ENCODE measurements around the gene PCBP3. TPM values are rescaled to one million over a fixed set of nuclear protein-coding genes. Genes with fewer than 3 reads are reported as not detected.
A peak's percentile ranks its signal among the peaks of the same experiment; 100 is the strongest.
"Not testable (repeated sequence)": the region's sequence is repeated elsewhere in the genome, so short reads cannot be mapped to it uniquely, and the experiment has no call there.

PCBP3 gene
- total RNA-seq, 1 donor from 2014 or later, result 4.6 TPM

DNA sequence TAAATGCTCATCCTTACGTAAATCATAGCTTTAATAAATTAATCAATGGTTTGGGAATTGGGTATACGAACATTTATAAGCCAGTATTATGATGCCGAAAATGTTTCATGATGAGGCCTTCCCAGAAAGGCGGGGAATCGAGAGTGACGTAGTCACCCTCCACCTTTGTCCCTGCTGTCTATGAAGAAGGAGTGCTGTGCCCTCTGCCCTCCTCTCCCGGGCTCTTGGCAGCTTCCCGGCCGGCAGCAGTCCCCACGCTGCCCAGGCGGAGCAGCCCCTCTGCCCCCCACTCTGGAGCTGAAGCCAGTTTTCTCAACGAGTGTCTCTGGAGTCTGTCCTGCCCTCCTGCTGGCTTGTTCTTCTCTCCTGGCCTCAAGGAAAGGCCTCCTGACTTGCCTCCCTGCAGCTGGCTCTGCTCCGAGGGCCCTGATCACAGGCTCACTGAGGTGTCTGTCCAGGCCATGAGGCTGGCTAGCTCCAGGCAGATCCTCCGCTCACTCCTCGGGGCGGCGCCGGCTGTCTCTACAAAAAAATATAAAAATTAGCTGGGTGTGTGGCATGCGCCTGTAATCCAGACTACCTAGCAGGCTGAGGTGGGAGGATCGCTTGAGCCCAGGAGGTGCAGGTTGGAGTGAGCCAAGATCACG, 187.3 kb downstream of the PCBP3 start:
- H4K20me1 ChIP-seq (ENCODE audit: low read depth), result no peaks in the 10 kb centered on the region
- no peaks in the 10 kb centered on the region for H3K36me3 ChIP-seq
- no peaks in the 10 kb centered on the region for H3K4me1 ChIP-seq
- H3K4me3 Mint-ChIP-seq, result no peak overlapping the region
- DNase-seq (ENCODE audit: low spot score), result no peak
- H3K27ac ChIP-seq, result no peak overlapping the region
- no peaks in the 10 kb centered on the region for H3K79me2 ChIP-seq (ENCODE audit: low read depth)
- no peaks in the 10 kb centered on the region for H3F3A ChIP-seq (ENCODE audit: low read depth)
- no peak overlapping the region for H3K4me3 ChIP-seq
- no peaks in the 10 kb centered on the region for H3K9me3 ChIP-seq (ENCODE audit: low read depth)
- no peaks in the 10 kb centered on the region for H3K36me3 Mint-ChIP-seq
- H3K27me3 Mint-ChIP-seq (ENCODE audit: insufficient read depth, low read depth), result peaks cover 11% of the 10 kb centered on the region
- H3K4me1 Mint-ChIP-seq, result peaks cover 32% of the 10 kb centered on the region
- no peaks in the 10 kb centered on the region for H3K9me3 Mint-ChIP-seq
- H3K27me3 ChIP-seq, result no peaks in the 10 kb centered on the region
- no peak overlapping the region for H3K4me2 ChIP-seq
- no peak overlapping the region for H2AFZ ChIP-seq (replicated peaks)
- H3K27ac Mint-ChIP-seq, result peak overlapping the region; percentile 46
- no peak overlapping the region for H3K9ac ChIP-seq
- no peak for TF ChIP-seq EZH2phosphoT487 (IDR thresholded peaks at IDR 0.05)
- TF ChIP-seq, protein P1, sequence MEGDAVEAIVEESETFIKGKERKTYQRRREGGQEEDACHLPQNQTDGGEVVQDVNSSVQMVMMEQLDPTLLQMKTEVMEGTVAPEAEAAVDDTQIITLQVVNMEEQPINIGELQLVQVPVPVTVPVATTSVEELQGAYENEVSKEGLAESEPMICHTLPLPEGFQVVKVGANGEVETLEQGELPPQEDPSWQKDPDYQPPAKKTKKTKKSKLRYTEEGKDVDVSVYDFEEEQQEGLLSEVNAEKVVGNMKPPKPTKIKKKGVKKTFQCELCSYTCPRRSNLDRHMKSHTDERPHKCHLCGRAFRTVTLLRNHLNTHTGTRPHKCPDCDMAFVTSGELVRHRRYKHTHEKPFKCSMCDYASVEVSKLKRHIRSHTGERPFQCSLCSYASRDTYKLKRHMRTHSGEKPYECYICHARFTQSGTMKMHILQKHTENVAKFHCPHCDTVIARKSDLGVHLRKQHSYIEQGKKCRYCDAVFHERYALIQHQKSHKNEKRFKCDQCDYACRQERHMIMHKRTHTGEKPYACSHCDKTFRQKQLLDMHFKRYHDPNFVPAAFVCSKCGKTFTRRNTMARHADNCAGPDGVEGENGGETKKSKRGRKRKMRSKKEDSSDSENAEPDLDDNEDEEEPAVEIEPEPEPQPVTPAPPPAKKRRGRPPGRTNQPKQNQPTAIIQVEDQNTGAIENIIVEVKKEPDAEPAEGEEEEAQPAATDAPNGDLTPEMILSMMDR (IDR thresholded peaks at IDR 0.05), result no peak
- no peak for TF ChIP-seq EZH2 (IDR thresholded peaks at IDR 0.05)

DNA sequence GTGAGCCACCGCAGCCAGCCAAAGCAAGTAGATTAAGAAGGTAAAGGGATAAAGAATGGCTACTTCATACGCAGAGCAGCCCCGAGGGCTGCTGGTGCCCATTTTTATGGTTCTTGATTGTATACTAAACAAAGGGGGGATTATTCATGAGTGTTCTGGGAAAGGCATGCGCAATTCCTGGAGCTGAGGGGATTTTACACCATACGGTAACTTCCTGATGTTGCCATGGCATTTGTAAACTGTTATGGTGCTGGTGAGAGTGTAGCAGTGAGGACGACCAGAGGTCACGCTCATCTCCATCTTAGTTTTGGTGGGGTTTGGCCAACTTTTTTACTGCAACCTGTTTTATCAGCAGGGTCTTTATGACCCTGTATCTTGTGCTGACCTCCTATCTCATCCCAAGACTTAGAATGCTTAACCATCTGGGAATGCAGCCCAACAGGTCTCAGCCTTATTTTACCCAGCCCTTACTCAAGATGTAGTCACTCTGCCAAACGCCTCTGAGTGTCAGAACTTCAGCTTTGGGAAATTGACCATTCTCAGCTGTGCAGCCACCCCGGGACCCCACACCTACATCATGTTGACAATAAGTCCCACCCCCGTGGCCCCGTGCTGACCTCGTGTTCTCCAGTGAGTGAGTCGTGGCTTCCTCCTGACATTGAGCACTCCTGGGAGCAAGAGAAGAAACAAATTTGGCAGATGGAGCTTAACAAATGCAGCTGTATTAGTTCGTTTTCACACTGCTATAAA, 188.6 kb downstream of the PCBP3 start:
- TF ChIP-seq, protein P1 (IDR thresholded peaks at IDR 0.05), result no peak
- TF ChIP-seq EZH2 (IDR thresholded peaks at IDR 0.05) (no peak), EZH2phosphoT487 (IDR thresholded peaks at IDR 0.05) (no peak)
- Histone ChIP-seq H3F3A (ENCODE audit: low read depth) (no peaks in the 10 kb centered on the region), H3K4me1 (no peaks in the 10 kb centered on the region), H4K20me1 (ENCODE audit: low read depth) (no peaks in the 10 kb centered on the region), H3K9me3 (ENCODE audit: low read depth) (no peaks in the 10 kb centered on the region), H3K27ac (no peak overlapping the region), H3K4me2 (no peak overlapping the region), H3K27me3 (no peaks in the 10 kb centered on the region), H2AFZ (replicated peaks) (no peak overlapping the region), H3K36me3 (no peaks in the 10 kb centered on the region), H3K79me2 (ENCODE audit: low read depth) (no peaks in the 10 kb centered on the region), H3K4me3 (no peak overlapping the region), H3K9ac (no peak overlapping the region)
- no peak for DNase-seq (ENCODE audit: low spot score)
- Mint-ChIP-seq H3K4me3 (no peak overlapping the region), H3K4me1 (peaks cover 42% of the 10 kb centered on the region), H3K36me3 (no peaks in the 10 kb centered on the region), H3K27me3 (ENCODE audit: insufficient read depth, low read depth) (peaks cover 9% of the 10 kb centered on the region), H3K9me3 (no peaks in the 10 kb centered on the region), H3K27ac (peak overlapping the region; percentile 90)

DNA sequence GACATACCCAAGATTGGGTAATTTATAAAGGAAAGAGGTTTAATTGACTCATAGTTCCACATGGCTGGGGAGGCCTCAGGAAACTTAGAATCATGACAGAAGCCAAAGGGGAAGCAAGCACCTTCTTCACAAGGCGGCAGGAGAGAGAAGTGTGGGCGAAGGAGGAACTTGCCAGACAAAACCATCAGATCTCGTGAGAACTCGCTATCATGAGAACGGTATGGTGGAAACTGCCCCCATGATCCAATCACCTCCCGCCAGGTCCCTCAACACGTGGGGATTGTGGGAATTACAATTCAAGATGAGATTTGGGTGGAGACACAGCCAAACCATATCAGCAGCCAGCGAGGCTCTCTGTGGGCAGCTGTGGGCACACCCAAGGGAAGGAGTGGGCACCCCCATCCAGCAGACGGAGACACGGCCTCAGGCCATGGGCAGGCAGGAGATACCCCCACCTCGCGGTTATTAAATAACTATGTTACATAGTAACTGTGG, 189.3 kb downstream of the PCBP3 start:
- not testable (repeated sequence) for H3K9me3 Mint-ChIP-seq; H3K4me2 ChIP-seq; H2AFZ ChIP-seq (replicated peaks); H3K27ac Mint-ChIP-seq; H3K27me3 ChIP-seq; H3K4me3 Mint-ChIP-seq; H3K79me2 ChIP-seq (ENCODE audit: low read depth); H3K9me3 ChIP-seq (ENCODE audit: low read depth); H3K36me3 ChIP-seq; H3K4me1 ChIP-seq; H3K27me3 Mint-ChIP-seq (ENCODE audit: insufficient read depth, low read depth); H3K27ac ChIP-seq; H4K20me1 ChIP-seq (ENCODE audit: low read depth); DNase-seq (ENCODE audit: low spot score); H3F3A ChIP-seq (ENCODE audit: low read depth); H3K4me3 ChIP-seq; H3K36me3 Mint-ChIP-seq; H3K9ac ChIP-seq
- peaks cover 47% of the 10 kb centered on the region for H3K4me1 Mint-ChIP-seq

DNA sequence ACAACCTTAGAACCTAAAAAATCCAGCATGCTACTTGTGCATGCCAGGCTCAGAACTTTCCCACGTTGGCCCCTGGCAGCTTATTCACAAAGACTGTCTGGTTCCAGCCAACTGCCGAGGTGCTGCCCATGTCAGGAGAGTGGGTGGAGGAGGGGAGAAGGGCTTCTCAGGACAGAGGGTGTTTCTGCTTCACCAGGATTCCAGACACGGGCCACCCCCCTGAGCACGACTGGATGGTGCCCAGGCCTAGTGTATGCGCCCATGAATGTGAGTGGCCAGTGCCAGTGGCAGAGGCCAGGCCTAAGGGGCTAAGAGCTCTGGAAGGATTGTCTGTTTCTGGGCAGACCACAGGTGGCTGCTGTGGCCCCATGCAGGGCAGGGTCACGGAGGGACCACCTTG, 189.9 kb downstream of the PCBP3 start:
- no peak for TF ChIP-seq EZH2phosphoT487 (IDR thresholded peaks at IDR 0.05)
- TF ChIP-seq EZH2 (IDR thresholded peaks at IDR 0.05), result no peak
- TF ChIP-seq, protein P1 (IDR thresholded peaks at IDR 0.05), result no peak
- no peaks in the 10 kb centered on the region for H3K27me3 ChIP-seq
- no peak for DNase-seq (ENCODE audit: low spot score)
- no peak overlapping the region for H3K4me3 ChIP-seq
- no peaks in the 10 kb centered on the region for H3F3A ChIP-seq (ENCODE audit: low read depth)
- no peak overlapping the region for H3K27ac ChIP-seq
- Mint-ChIP-seq H3K9me3 (no peaks in the 10 kb centered on the region), H3K36me3 (no peaks in the 10 kb centered on the region), H3K4me3 (no peak overlapping the region), H3K27ac (peak overlapping the region; percentile 78), H3K27me3 (ENCODE audit: insufficient read depth, low read depth) (peaks cover 9% of the 10 kb centered on the region), H3K4me1 (peaks cover 51% of the 10 kb centered on the region)
- H2AFZ ChIP-seq (replicated peaks), result no peak overlapping the region
- no peaks in the 10 kb centered on the region for H3K36me3 ChIP-seq
- no peaks in the 10 kb centered on the region for H4K20me1 ChIP-seq (ENCODE audit: low read depth)
- no peak overlapping the region for H3K9ac ChIP-seq
- H3K79me2 ChIP-seq (ENCODE audit: low read depth), result no peaks in the 10 kb centered on the region
- no peaks in the 10 kb centered on the region for H3K9me3 ChIP-seq (ENCODE audit: low read depth)
- no peak overlapping the region for H3K4me2 ChIP-seq
- no peaks in the 10 kb centered on the region for H3K4me1 ChIP-seq
